SK-MEL-5 (cell line): ENCODE results near the gene RFESD. TPM values are rescaled to one million over a fixed set of nuclear protein-coding genes. Genes with fewer than 3 reads are reported as not detected.
"Not testable (repeated sequence)": the region's sequence is repeated elsewhere in the genome, so short reads cannot be mapped to it uniquely, and the experiment has no call there.

Experiments
- DNase-seq: peaks from one replicate; pipeline ENCODE4 v3.0.0-alpha.2; 2016; ENCODE audit warnings: low read depth, low spot score
- in situ Hi-C: cut with HindIII; loops from 2 replicates; pipeline ENCODE4 v1.10.0; 2016; ENCODE audit warnings: low sequenced_read_pairs, high pct_unique_total_duplicates, low pct_unique_long_range_greater_than_20kb
- total RNA-seq: library from RNA; depleted of rRNA; stranded (reverse); fragments of >200 nt; shearing (Covaris generic); gene quantifications from 2 replicates; pipeline ENCODE4 v1.2.3, GENCODE V29; 2014

Gene RFESD
- total RNA-seq, 1 experiment from 2014 or later = 4.5 TPM

DNA sequence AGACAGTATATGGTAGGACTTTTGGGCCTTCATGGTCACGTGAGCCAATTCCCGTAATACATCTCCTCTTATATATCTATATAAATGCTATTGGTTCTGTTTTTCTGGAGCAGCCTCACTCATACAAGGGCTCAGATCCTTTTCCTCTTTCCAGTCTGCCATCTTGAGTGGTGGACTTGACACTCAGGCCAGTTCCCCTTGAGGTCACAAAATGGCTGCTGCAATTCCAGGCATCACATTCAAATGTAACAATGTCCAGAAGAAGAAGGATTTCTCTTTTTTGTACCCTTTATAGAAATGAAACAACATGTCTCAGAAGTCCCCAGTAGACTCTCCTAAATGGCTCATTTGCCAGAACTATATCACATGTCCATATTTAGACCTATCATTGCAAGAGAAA is 22.2 kb upstream of the RFESD start:
- in situ Hi-C loops = no loop called here

DNA sequence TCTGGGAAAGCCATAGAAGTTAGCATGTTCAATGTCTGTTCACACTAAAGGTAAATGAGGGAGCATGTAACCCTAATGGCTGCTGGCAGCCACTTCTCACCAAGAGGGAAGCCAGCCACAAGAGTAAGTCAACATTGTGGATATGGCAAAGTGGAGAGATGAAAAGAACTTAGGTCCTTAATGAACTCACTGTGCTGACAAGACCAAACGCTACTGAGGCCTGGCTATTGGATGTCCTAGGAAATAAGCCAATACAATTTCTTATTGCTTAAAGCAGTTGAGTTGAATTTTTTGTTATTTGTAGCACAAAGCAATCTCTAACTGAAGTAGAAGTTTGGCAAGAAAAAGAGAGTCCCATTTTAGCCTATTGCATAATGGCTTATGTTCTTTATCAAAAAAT is 19.9 kb upstream of the RFESD start:
- DNase-seq = no peak
- in situ Hi-C loops = no loop called here

More for the DNA sequence above, 22.2 kb upstream of the RFESD start:
- DNase-seq = no peak

DNA sequence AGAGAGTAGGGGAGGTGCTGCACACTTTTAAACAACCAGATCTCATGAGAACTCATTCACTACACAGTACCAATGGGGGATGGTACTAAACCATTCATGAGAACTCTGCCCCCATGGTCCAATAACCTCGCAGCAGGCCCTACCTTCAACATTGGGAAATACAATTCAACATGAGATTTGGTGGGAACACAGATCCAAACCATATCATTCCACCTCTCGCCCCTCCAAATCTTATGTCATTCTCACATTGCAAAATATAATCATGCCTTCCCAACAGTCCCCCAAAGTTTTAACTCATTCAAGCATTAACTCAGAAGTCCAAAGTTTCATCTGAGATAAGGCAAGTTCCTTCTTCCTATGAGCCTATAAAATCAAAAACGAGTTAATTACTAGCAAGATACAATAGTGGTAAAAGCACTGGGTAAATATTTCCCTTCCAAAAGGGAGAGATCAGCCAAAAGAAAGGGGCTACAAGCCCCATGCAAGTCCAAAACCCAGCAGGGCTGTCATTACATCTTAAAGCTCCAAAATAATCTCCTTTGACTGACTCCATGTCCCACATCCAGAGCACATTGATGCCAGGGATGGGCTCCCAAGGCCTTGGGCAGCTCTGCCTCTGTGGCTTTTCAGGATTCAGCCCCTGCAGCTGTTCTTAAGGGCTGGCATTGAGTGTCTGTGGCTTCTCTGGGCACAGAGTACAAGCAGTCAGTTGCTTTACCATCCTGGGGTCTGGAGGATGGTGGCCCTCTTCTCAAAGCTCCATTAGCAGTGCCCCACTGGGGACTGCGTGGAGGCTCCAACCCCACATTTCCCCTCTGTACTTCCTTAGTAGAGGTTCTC is 18.4 kb upstream of the RFESD start:
- in situ Hi-C loops = no loop called here
- no peak for DNase-seq

DNA sequence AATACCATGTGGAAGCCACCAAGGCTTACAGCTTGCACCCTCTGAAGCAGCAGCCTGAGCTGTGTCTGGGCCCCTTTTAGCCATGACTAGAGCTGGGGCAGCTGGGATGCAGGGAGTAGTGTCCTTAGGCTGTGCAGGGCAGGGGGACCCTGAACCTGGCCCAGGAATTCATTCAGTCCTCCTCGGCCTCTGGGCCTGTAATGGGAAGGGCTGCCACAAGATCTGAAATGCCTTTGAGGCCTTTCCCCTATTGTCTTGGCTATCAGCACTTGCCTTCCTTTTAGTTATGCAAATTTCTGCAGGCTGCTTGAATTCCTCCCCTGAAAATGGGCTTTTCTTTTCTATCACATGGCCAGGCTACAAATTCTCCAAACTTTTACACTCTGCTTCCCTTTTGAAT is 17.6 kb upstream of the RFESD start:
- in situ Hi-C loops = no loop called here

DNA sequence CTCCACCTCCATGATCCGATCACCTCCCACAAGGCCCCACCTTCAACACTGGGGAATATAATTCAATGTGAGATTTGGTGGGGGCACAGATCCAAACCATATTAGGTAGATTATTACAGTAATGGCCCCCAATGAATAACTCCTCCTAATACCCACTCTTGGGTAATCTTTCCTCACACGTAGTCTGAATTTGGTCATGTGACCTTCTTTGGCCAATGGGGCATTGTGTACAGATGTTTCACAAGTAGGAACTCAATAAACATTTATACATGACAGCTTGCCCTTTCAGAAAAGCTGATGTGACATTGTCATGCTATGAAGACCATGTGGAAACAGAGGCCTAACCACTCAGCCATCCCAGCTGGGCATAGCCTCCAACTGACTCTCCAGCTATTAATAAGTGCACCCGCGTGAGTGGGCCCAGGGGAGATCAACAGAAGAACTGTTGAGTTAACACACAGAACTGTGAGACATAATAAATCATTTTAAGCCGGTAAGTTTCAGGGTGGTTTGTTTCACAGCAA is 16.1 kb upstream of the RFESD start:
- in situ Hi-C loops = no loop called here
- DNase-seq = no peak

More for the DNA sequence above, 17.6 kb upstream of the RFESD start:
- no peak for DNase-seq

DNA sequence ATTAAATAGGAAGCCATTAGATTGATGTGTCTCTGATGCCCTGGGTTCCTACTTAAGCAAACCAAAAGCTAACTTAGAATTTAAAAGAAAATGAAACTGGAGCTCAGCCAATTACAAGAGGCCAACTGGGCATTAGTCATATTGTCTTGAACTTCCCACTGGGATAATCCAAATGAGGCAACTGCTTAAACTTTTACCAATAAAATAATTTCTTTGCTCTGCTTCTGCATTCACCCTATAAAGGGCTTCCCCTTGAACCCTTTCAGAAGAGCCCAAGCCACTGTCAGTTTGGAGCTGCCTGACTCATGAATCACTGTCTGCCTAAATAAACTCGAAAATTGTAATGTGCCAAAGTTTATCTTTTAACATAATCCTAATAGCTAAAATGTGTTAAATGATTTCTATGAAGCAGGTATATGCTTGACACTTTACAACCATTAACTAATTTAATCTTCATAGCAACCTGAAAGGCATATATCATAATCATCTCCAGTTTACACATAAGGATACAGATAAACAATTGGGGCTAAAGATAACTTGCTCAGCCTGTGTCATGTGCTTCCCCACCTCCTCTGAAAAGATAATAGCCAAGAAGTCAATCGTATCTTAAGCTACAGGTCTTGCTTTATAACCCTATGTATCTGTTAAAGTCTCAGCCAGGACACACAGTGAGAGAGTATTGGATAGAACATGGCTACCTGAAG is 15.2 kb upstream of the RFESD start:
- in situ Hi-C loops = no loop called here
- no peak for DNase-seq

DNA sequence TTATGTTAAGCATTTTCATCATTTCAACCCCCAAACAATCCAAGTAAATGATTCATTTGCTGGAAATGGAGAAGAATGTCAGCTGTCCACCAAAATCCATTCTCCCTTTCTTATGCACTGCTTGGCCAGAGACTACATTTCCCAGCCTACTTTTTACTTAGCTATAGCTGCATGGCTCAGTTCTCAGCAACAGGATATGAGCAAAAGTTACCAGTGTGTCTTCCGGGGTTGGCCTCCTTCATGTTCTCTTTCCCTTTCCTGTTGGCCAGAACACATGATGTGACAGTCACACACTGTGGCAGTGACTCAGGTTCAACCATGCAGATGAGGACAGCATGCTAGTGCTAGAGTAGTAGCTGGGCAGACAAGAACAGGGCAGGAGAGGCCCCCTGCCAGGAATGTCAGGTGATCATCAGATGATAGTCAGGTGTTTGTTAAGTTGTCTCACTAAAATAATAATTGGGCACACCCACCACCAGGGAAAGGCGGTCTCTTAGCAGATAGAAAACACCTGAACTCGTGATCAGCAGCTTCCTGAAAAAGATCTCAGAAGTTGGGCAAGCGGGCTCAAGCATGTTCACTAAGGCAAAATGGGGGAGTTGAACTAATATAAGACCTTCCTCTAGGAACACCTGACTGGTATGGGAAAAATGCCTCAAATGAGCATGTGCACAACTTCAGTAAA is 14.4 kb upstream of the RFESD start:
- peak; percentile 36 for DNase-seq

DNA sequence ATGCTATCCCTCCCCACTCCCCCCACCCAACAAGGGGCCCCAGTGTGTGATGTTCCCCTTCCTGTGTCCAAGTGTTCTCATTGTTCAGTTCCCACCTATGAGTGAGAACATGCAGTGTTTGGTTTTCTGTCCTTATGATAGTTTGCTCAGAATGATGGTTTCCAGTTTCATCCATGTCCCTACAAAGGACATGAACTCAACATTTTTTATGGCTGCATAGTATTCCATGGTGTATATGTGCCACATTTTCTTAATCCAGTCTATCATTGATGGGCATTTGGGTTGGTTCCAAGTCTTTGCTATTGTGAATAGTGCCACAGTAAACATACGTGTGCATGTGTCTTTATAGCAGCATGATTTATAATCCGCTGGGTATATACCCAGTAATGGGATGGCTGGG is 13.6 kb upstream of the RFESD start:
- DNase-seq, in situ Hi-C loops: not testable (repeated sequence)

More for the DNA sequence above, 14.4 kb upstream of the RFESD start:
- in situ Hi-C loops = no loop called here

DNA sequence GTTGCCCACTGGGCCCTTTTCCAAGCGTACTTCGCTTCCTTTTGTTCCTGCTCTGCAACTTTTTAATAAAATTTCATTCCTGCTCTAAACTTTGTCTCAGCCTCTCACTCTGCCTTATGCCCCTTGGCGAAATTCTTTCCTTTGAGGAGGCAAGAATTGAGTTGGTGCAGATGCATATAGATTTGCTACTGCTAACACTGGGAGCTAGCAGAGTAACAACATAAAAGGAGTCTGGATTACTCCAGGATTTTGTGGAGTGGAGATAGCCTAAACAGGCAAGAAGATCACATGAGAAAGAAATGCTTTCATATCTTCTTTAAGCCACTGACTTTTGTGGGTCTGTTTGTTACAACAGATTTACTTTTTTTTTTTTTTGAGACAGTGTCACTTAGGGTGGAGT is 12.9 kb upstream of the RFESD start:
- no peak for DNase-seq
- in situ Hi-C loops = no loop called here

DNA sequence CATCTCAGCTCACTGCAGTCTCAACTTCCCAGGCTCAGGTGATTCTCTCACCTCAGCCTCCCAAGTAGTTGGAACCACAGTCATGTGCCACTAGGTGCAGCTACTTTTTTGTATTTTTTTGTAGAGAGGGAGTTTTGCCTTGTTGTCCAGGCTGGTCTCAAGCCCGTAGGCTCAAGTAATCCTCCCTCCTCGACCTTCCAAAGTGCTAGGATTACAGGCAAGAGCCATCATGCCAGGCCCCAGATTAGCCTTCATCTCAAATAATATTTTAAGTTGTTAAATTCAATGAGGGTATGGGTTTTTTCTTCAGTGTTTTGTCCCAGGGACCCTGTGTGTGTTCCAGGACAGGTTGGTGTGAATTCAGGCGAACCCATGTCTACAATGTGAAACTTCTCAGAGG is 12.5 kb upstream of the RFESD start:
- in situ Hi-C loops = no loop called here
- DNase-seq = no peak

DNA sequence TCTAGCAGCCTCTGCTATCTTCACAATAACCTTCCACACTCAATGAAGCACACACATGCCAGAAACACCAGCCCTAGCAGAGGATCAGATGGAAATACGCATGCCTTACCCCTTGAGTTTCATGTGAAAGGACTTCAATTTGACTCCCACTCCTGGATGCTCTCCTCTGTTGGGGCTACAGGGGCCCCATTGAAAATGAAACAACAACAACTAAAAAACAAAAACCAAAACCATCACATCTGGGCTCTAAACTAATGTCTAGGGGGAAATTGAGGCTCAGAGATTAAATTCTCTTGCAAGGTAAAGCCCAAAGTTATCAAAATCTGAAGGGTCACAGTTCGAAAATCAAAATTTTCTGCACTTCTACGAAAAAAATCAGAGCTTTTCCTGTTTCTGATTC is 7.9 kb upstream of the RFESD start:
- DNase-seq = no peak
- in situ Hi-C loops = no loop called here

DNA sequence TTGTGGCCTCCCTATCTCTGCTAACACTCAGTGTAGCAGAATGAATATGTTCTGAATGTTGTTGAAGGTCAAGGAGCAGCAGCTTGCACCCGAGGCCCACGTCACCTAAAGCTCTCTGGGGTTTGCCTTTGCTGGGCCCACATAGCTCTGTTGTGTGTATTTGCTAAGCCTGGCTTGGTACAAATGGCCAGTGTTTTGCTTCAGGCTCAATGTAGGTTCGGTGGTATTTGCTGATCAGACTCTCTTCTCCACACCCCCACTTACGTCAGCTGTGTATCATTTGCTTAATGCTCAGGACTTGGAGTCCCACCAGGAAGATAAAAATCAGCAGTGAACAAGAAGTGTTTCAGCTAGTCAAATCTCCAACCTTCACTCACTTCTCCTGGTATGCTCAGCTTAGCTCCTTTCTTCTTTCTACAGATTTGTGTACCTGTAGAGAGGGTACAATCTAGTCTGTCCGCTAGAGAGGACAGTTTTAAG is 4.8 kb upstream of the RFESD start:
- no peak for DNase-seq
- in situ Hi-C loops = no loop called here

DNA sequence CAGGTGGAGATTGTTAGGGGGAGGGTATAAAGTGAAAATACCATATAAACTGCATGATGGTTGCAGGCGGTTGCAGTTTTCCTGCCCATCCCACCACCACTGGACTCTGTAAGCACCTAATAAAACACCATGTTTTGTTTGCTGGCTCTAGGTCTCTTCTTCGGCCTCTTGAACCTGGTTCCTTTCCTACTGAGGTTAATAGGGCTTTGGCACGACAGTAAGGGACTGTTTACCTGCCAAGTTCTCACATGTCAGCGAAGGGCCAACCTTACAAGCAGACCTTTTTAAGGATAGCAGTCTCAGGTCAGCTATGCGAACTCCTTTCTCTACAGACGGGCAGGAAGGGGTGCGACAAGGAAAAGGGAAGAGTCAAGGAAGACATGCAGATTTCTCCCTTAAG is 3.4 kb upstream of the RFESD start:
- in situ Hi-C loops = no loop called here
- no peak for DNase-seq

DNA sequence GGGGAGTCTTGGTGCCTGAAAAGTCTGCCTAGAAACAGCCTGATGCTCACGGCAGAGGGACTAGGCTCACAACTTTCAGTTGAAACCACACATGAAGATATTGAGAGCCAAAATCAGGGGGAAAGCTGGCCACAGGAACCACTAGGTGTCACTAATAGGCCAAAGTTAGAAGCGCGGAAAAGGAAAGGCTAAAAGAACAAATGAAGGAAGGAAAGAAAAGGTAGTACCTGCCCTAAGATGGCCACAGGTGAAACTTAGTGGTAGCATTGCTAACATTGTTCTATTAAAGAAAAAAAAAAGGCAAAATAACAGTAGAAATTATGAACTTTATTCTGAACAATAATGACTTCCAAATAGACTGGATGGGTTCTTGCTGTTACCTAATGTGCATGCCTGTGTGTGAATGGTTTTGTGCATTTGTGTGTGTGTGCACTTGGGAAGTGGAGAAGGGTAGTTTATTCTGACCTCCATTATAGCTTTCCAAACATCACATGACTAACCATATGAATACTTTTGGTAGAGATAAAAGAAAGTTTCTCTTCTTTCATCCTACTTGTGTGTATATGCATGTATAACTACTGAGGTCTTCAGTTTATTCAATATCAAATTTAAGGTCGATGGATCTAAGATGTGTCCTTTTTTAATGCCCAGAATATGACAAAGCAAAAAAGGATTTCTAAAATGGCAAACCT is 2.1 kb upstream of the RFESD start:
- DNase-seq = peak; percentile 81
- in situ Hi-C loops = no loop called here

DNA sequence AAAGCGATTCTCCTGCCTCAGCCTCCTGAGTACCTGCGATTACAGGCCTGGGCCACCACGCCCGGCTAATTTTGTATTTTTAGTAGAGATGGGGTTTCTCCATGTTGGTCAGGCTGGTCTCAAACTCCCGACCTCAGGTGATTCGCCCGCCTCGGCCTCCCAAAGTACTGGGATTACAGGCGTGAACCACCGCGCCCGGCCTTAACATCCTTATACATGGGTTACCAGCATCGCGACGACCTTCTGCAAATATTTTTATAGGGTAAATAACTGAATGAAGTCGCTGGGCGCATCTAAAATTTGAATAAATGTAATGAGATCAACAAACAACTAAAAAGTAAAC is 380 bp upstream of the RFESD start:
- in situ Hi-C loops, DNase-seq: not testable (repeated sequence)

DNA sequence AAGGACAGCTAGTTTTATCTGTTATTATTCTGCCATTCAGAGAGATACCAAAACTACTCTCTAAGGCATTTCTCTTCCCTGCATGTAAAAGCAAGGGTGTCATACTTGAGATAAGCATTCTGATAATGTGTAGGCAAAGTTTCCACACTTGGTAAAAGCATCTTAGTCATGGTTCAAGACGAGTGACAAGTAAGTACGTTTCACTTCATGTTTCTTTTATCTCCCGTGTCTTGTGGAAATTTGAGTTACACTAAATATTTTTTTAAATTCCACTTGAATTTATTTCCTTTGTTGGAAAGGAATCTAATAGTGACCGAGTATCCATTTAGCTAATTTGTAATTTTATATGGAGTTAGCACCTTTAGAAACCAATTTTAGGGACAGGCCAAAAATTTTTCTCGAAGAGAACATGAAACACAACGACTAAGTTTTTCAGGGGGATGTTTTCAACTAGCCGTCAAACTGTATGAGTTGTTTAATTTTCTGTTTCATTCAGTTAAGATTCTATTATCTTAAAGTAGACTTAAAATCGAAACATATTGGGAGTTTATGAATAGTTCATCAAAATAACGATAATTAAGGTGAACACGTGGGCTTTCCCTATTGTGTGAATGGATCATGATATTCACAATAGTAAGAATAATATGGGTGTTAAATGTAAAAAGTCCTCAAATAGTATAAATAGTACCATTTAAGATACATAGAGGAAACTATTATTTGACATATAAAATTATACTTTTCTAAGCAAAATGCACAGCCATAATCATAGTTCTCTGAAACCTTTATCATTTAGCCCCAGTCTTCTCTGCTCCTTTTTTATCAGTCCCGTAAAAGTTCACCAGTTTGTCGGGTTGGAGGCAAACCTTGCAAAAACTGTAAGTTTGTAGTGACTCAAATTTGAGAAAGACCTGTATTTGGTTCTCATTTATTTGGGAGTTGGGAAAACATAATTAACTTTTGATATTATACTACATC is 1.6 kb downstream of the RFESD start:
- in situ Hi-C loops = no loop called here
- DNase-seq = no peak

DNA sequence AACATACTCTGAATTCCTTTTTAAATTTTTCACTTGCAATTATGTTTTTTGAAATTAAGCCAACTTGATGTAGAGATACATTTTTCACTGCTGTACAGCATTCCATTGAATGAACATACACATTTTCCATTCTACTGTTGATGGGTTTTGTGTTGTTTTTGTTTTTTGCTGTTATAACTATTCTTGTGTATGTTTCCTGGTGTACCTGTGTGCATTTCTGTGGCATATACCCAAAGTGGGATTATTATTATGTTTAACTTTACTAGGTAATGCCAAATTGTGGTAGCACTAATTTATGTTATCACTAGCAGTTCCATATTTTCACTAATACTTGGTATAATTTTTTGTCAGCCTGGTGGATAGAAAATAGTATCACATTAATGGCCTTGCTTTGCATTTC is 2.7 kb downstream of the RFESD start:
- DNase-seq = no peak
- in situ Hi-C loops = no loop called here
